Activated B cell treated with CpG ODN at 0.5 μM for 24 hours (primary cell): Measurements from ENCODE around the gene SLC6A6. TPM values are rescaled to one million over a fixed set of nuclear protein-coding genes. Genes with fewer than 3 reads are reported as not detected.

Experiments used
- ATAC-seq: fragments of 200-7000 bp; cut with Tn5 transposase; one replicate; pipeline ENCODE4 v1.10.0; 2021; ENCODE audit warnings: low read depth, mild to moderate bottlenecking, moderate library complexity
- CTCF ChIA-PET: fragments of 350-600 bp; sonication (Branson Sonifier 250); formaldehyde crosslinking; loops from one replicate; lab custom pipeline; 2021; ENCODE audit warnings: antibody characterized with exemption; lab: Charles Lee
- POLR2A ChIA-PET: fragments of 350-600 bp; sonication (Branson Sonifier 250); formaldehyde crosslinking; loops from one replicate; lab custom pipeline; 2021; ENCODE audit warnings: antibody characterized with exemption; lab: Charles Lee
- DNase-seq: peaks from one replicate; pipeline ENCODE4 v3.0.0; 2022
- H3K27ac Mint-ChIP-seq: one replicate; pipeline ENCODE4 v1.8.0; 2020; ENCODE audit warnings: mixed read lengths
- H3K27me3 Mint-ChIP-seq: one replicate; pipeline ENCODE4 v1.8.0; 2021; ENCODE audit warnings: mixed read lengths
- H3K36me3 Mint-ChIP-seq: one replicate; pipeline ENCODE4 v1.8.0; 2021; ENCODE audit warnings: low read depth, mixed read lengths
- H3K4me1 Mint-ChIP-seq: one replicate; pipeline ENCODE4 v1.8.0; 2021; ENCODE audit warnings: mixed read lengths
- H3K4me3 Mint-ChIP-seq: one replicate; pipeline ENCODE4 v1.8.0; 2020; ENCODE audit warnings: mild to moderate bottlenecking, mixed read lengths
- H3K9me3 Mint-ChIP-seq: one replicate; pipeline ENCODE4 v1.8.0; 2020; ENCODE audit warnings: mixed read lengths
- intact Hi-C: fragments of 100-400 bp; cut with micrococcal nuclease; formaldehyde crosslinking; loops from one replicate; pipeline ENCODE4 v1.15.1; 2024
- total RNA-seq: library from RNA; stranded (reverse); gene quantifications from 2 replicates; pipeline ENCODE4 v1.2.3, GENCODE V29; 2022
- TF ChIP-seq, protein P1 (sequence below): fragments of 200-600 bp; IDR thresholded peaks from one replicate; pipeline ENCODE4 v1.8.0; 2022; ENCODE audit warnings: antibody characterized with exemption, mild to moderate bottlenecking

Gene SLC6A6
- total RNA-seq, 1 donor from 2014 or later, result 67.3 TPM

DNA sequence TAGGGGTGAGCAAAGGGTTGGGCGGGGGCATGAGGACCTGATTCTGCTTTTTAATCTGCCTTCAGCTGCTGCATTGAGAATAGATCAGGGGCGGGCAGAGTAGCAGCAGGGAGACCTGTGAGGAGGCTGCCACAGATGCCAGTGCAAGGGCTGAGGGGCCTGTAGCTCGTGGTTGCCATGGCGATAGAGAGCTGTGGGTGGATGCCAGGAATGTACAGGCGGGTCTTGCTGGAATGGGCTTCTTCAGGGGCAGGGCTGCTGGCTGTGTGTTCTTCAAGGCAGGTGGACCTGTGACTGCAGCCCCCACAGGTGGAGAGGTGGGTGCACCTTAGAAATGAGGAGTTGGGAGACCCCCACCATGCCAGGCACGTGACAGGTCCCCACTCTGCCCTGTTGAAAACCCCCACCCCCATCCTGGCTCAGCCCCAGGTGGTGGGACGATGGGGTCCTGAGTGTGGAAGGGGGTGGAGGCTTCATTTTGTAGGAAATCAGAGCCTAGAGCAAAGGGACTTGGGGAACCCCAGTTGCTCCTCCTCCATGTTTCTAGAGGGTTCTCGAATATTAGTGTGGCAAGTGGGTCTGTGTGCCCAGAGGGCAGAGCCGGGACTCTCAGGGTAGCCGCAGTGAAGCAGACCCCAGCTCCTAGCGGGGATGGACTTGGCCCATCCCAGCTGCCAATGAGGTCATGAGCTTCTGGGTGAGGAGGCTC lies 38.3 kb downstream of the SLC6A6 start:
- intact Hi-C loops, result no loop called here
- H3K27me3 Mint-ChIP-seq, result no peaks in the 10 kb centered on the region
- TF ChIP-seq, protein P1, sequence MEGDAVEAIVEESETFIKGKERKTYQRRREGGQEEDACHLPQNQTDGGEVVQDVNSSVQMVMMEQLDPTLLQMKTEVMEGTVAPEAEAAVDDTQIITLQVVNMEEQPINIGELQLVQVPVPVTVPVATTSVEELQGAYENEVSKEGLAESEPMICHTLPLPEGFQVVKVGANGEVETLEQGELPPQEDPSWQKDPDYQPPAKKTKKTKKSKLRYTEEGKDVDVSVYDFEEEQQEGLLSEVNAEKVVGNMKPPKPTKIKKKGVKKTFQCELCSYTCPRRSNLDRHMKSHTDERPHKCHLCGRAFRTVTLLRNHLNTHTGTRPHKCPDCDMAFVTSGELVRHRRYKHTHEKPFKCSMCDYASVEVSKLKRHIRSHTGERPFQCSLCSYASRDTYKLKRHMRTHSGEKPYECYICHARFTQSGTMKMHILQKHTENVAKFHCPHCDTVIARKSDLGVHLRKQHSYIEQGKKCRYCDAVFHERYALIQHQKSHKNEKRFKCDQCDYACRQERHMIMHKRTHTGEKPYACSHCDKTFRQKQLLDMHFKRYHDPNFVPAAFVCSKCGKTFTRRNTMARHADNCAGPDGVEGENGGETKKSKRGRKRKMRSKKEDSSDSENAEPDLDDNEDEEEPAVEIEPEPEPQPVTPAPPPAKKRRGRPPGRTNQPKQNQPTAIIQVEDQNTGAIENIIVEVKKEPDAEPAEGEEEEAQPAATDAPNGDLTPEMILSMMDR, result no peak
- no peak for ATAC-seq
- CTCF ChIA-PET, result no interaction called here
- peak overlapping the region; percentile 59 for H3K27ac Mint-ChIP-seq
- H3K4me3 Mint-ChIP-seq, result no peak overlapping the region
- H3K36me3 Mint-ChIP-seq, result peaks cover 21% of the 10 kb centered on the region
- H3K4me1 Mint-ChIP-seq, result peaks cover 38% of the 10 kb centered on the region
- no peaks in the 10 kb centered on the region for H3K9me3 Mint-ChIP-seq
- DNase-seq, result no peak
- POLR2A ChIA-PET, result interaction anchor here (0.6 to 3.1 kb wide), 5 partner anchors 9 to 38 kb away, joined by 3 to 18 read pairs (median 6); partner anchors contain the start of gene SLC6A6

- H3K4me1 Mint-ChIP-seq, result peaks cover 38% of the 10 kb centered on the region
- ATAC-seq, result no peak
- no peak overlapping the region for H3K4me3 Mint-ChIP-seq
- H3K36me3 Mint-ChIP-seq, result peaks cover 28% of the 10 kb centered on the region
- H3K9me3 Mint-ChIP-seq, result no peaks in the 10 kb centered on the region
- TF ChIP-seq, protein P1, result no peak
- DNase-seq, result no peak
- ChIA-PET POLR2A (interaction anchor here (0.6 to 3.1 kb wide), 3 partner anchors 8 to 27 kb away, joined by 4 to 11 read pairs (median 6); no protein-coding TSS in a partner anchor), CTCF (no interaction called here)
- intact Hi-C loops, result no loop called here
- no peaks in the 10 kb centered on the region for H3K27me3 Mint-ChIP-seq
- H3K27ac Mint-ChIP-seq, result no peak overlapping the region
These were observed 39.0 kb downstream of the SLC6A6 start for GRCh38 chr3:14441240-14441919.

DNA sequence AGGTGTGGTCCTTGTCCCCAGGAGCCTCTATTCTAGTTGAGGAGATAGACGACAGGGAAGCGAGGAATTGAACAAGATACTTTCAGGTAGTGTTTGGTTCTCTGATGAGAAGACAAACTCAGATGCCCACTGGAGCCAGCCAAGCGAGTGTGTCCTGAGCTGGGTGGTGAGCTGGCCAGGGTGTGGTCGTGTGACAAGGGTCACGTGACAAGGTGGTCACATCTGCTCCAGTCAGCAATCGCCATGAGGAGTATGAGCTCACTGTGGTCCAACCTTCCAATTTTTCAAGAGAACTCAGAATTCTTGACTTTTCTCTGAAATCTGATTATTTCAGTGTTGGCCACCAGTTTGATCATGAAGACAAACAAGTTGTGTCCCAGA lies 39.5 kb downstream of the SLC6A6 start:
- DNase-seq (no peak), ATAC-seq (no peak)
- H3K4me3 Mint-ChIP-seq, result no peak overlapping the region
- no peak overlapping the region for H3K27ac Mint-ChIP-seq
- TF ChIP-seq, protein P1, result no peak
- POLR2A ChIA-PET, result interaction anchor here (0.6 to 3.1 kb wide), 2 partner anchors 9 to 10 kb away, joined by 6 to 11 read pairs; no protein-coding TSS in a partner anchor
- H3K4me1 Mint-ChIP-seq, result peaks cover 33% of the 10 kb centered on the region
- intact Hi-C loops, result no loop called here
- CTCF ChIA-PET, result no interaction called here
- H3K36me3 Mint-ChIP-seq, result peaks cover 30% of the 10 kb centered on the region
- H3K9me3 Mint-ChIP-seq, result no peaks in the 10 kb centered on the region
- H3K27me3 Mint-ChIP-seq, result no peaks in the 10 kb centered on the region

DNA sequence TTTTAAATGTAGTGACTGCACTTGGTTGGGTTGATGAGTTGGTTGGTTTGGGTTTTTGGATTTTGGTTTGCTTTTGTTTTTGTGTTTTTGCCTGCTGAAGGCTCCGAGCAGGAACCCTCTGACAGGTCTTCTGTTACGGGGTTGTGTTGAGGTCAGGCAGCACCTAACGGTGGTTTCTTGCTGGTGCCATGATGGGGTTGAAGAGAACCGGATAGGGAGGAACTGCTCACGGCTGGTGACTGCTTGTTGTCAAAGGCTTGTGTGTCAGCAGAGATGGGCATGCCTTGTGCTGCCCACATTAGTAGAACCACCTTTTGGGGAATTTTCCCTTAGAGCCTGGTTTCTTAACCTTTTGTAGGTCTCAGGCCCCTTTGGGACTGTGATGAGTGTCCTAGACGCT lies 42.0 kb downstream of the SLC6A6 start:
- intact Hi-C loops, result no loop called here
- H3K9me3 Mint-ChIP-seq, result no peaks in the 10 kb centered on the region
- ChIA-PET CTCF (no interaction called here), POLR2A (no interaction called here)
- peaks cover 54% of the 10 kb centered on the region for H3K36me3 Mint-ChIP-seq
- no peak overlapping the region for H3K4me3 Mint-ChIP-seq
- TF ChIP-seq, protein P1, result no peak
- DNase-seq (no peak), ATAC-seq (no peak)
- H3K4me1 Mint-ChIP-seq, result peaks cover 17% of the 10 kb centered on the region
- no peaks in the 10 kb centered on the region for H3K27me3 Mint-ChIP-seq
- H3K27ac Mint-ChIP-seq, result no peak overlapping the region

- TF ChIP-seq, protein P1, result no peak
- ATAC-seq (no peak), DNase-seq (no peak)
- CTCF ChIA-PET, result no interaction called here
- H3K4me1 Mint-ChIP-seq, result peaks cover 5% of the 10 kb centered on the region
- intact Hi-C loops, result no loop called here
- no peaks in the 10 kb centered on the region for H3K9me3 Mint-ChIP-seq
- H3K27me3 Mint-ChIP-seq, result no peaks in the 10 kb centered on the region
- H3K36me3 Mint-ChIP-seq, result peaks cover 67% of the 10 kb centered on the region
- H3K4me3 Mint-ChIP-seq, result no peak overlapping the region
- POLR2A ChIA-PET, result no interaction called here
- H3K27ac Mint-ChIP-seq, result no peak overlapping the region
These were observed 43.4 kb downstream of the SLC6A6 start for GRCh38 chr3:14445773-14446172.
